Small intestine (tissue), 7 donors: Measurements from ENCODE around the gene RASGEF1B. TPM values are rescaled to one million over a fixed set of nuclear protein-coding genes. Genes with fewer than 3 reads are reported as not detected.
A peak's percentile ranks its signal among the peaks of the same experiment; 100 is the strongest.
"Not testable (repeated sequence)": the region's sequence is repeated elsewhere in the genome, so short reads cannot be mapped to it uniquely, and the experiment has no call there.

ENCODE experiments used
- DNase-seq, 2 donors: peaks; one replicate each; pipeline versions ENCODE4 v3.0.0 to v3.0.0-alpha.2; 2013
- FAIRE-seq: peaks from 2 replicates; lab custom pipeline; 2012; peaks lifted over from hg19 to GRCh38; lab: Jason Lieb, UNC
- H3K27ac ChIP-seq, 3 donors: one replicate each; pipeline ENCODE4 v1.5.1; 2013; ENCODE audit warnings: low read length in 2 of 3, mild to moderate bottlenecking in 2 of 3, control low read depth in 1 of 3, inconsistent platforms in 1 of 3, low read depth in 1 of 3, moderate library complexity in 1 of 3
- H3K27me3 ChIP-seq, 3 donors: one replicate each; pipeline ENCODE4 v1.6.1; 2013; ENCODE audit warnings: low read length in 3 of 3, inconsistent platforms in 1 of 3; ENCODE audit not compliant: control insufficient read depth in 3 of 3, insufficient read depth in 3 of 3
- H3K36me3 ChIP-seq, 3 donors: one replicate each; pipeline ENCODE4 v1.6.1; 2013; ENCODE audit warnings: low read length in 3 of 3, inconsistent platforms in 1 of 3, low read depth in 1 of 3, mild to moderate bottlenecking in 1 of 3, moderate library complexity in 1 of 3; ENCODE audit not compliant: control insufficient read depth in 3 of 3, insufficient read depth in 2 of 3
- H3K4me1 ChIP-seq, 3 donors: one replicate each; pipeline ENCODE4 v1.6.1; 2013; ENCODE audit warnings: low read length in 2 of 3, inconsistent platforms in 1 of 3, low read depth in 1 of 3, mild to moderate bottlenecking in 1 of 3, moderate library complexity in 1 of 3; ENCODE audit not compliant: control insufficient read depth in 3 of 3, insufficient read depth in 2 of 3
- H3K4me3 ChIP-seq, 3 donors: one replicate each; pipeline ENCODE4 v1.5.1; 2013; ENCODE audit warnings: low read length in 3 of 3, control low read depth in 1 of 3, inconsistent platforms in 1 of 3, low read depth in 1 of 3, mild to moderate bottlenecking in 1 of 3, moderate library complexity in 1 of 3
- H3K9me3 ChIP-seq, 2 donors: one replicate each; pipeline ENCODE4 v1.6.1; 2013; ENCODE audit warnings: low read depth in 1 of 2, low read length in 1 of 2; ENCODE audit not compliant: control insufficient read depth in 2 of 2, insufficient read depth in 1 of 2
- WGBS, 3 donors: extraction: QIAGEN DNeasy Blood & Tissue Kit; methylation state at CpG; one replicate each; pipeline ENCODE4 v1.1.7; 2013; 5-methylcytosine and 5-hydroxymethylcytosine counted together
- polyA plus RNA-seq, 4 donors: library from polyadenylated mRNA; stranded (reverse) in 3 of 4; unstranded in 1 of 4; fragments of 200-250 nt in 3 of 4; fragments of 120-200 nt in 1 of 4; gene quantifications; one replicate each; pipeline versions ENCODE4 v1.2.1 to v1.2.3, GENCODE V29; 2013
- donor health status: healthy with polysubstance abuse.
- donor health status: control.
- donor health status: control.
- donor health status: Bipolar disorder and iron deficiency.
- donor health status: healthy.

The RASGEF1B gene
- polyA plus RNA-seq, 4 donors = 7.6 to 41.7 (median 16.3) TPM

- 25 to 57% (median 46%) methylated on average over 1 of the region's 1 CpG for whole genome bisulfite sequencing, 3 donors
- peak; percentile 15 for FAIRE-seq
Measured at GRCh38 chr4:81492606-81493230, 21.0 kb upstream of the RASGEF1B start.

GRCh38 chr4:81491943-81492342, 20.2 kb upstream of the RASGEF1B start:
- FAIRE-seq = peak; percentile 65
- no peaks in the 10 kb centered on the region for H3K27me3 ChIP-seq
- H3K36me3 ChIP-seq = no peaks in the 10 kb centered on the region
- peaks cover 0 to 2% of the 10 kb centered on the region in 2 donors for H3K9me3 ChIP-seq
- no peak overlapping the region for H3K4me3 ChIP-seq
- no peak overlapping the region for H3K27ac ChIP-seq
- H3K4me1 ChIP-seq = peaks cover 0 to 5% (median 2%) of the 10 kb centered on the region in 3 donors
- DNase-seq = peak; percentile 16 to 61
- 52 to 78% (median 58%) methylated on average over 1 of the region's 1 CpG for WGBS, 3 donors

More at GRCh38 chr4:81492606-81493230, 21.0 kb upstream of the RASGEF1B start:
- H3K4me3 ChIP-seq = no peak overlapping the region
- peaks cover 0 to 5% (median 2%) of the 10 kb centered on the region in 3 donors for H3K4me1 ChIP-seq
- peak in 1 of 2 donors; percentile 6 for DNase-seq
- H3K27ac ChIP-seq = no peak overlapping the region
- H3K36me3 ChIP-seq = no peaks in the 10 kb centered on the region
- H3K9me3 ChIP-seq = peaks cover 0 to 2% of the 10 kb centered on the region in 2 donors
- H3K27me3 ChIP-seq = no peaks in the 10 kb centered on the region

- no peak for FAIRE-seq
- Histone ChIP-seq H3K36me3 (no peaks in the 10 kb centered on the region), H3K9me3 (peaks cover 0 to 2% of the 10 kb centered on the region in 2 donors), H3K27me3 (no peaks in the 10 kb centered on the region), H3K4me3 (no peak overlapping the region), H3K4me1 (peaks cover 0 to 5% (median 2%) of the 10 kb centered on the region in 3 donors), H3K27ac (no peak overlapping the region)
- WGBS, 3 donors = 78 to 97% (median 78%) methylated on average over 2 of the region's 2 CpGs
- DNase-seq = peak in 1 of 2 donors; percentile 35
Measured at GRCh38 chr4:81490403-81491160, 18.9 kb upstream of the RASGEF1B start.

- H3K4me3 ChIP-seq = no peak overlapping the region
- H3K4me1 ChIP-seq = no peaks in the 10 kb centered on the region
- H3K9me3 ChIP-seq = peaks cover 0 to 2% of the 10 kb centered on the region in 2 donors
- no peak for FAIRE-seq
- WGBS, 3 donors = 89 to 93% (median 91%) methylated on average over 1 of the region's 1 CpG
- no peaks in the 10 kb centered on the region for H3K36me3 ChIP-seq
- H3K27me3 ChIP-seq = no peaks in the 10 kb centered on the region
- DNase-seq = no peak
- no peak overlapping the region for H3K27ac ChIP-seq
Measured at GRCh38 chr4:81486502-81486901, 14.8 kb upstream of the RASGEF1B start.

GRCh38 chr4:81485310-81485980, 13.7 kb upstream of the RASGEF1B start:
- Histone ChIP-seq H3K4me1 (no peaks in the 10 kb centered on the region), H3K27ac (no peak overlapping the region), H3K9me3 (no peaks in the 10 kb centered on the region), H3K27me3 (no peaks in the 10 kb centered on the region), H3K4me3 (no peak overlapping the region), H3K36me3 (no peaks in the 10 kb centered on the region)
- WGBS, 3 donors = 78 to 81% (median 79%) methylated on average over 5 of the region's 5 CpGs
- DNase-seq (no peak), FAIRE-seq (no peak)

GRCh38 chr4:81482326-81482725, 10.6 kb upstream of the RASGEF1B start:
- DNase-seq (no peak), FAIRE-seq (no peak)
- no peak overlapping the region for H3K27ac ChIP-seq
- H3K27me3 ChIP-seq = no peaks in the 10 kb centered on the region
- no peak overlapping the region for H3K4me3 ChIP-seq
- H3K4me1 ChIP-seq = no peaks in the 10 kb centered on the region
- WGBS, 3 donors = 75 to 92% (median 80%) methylated on average over 3 of the region's 3 CpGs
- no peaks in the 10 kb centered on the region for H3K9me3 ChIP-seq
- no peaks in the 10 kb centered on the region for H3K36me3 ChIP-seq

GRCh38 chr4:81481151-81481550, 9.4 kb upstream of the RASGEF1B start:
- H3K9me3 ChIP-seq = no peaks in the 10 kb centered on the region
- no peak for DNase-seq
- H3K4me1 ChIP-seq = no peaks in the 10 kb centered on the region
- 57 to 71% (median 58%) methylated on average over 3 of the region's 3 CpGs for WGBS, 3 donors
- no peaks in the 10 kb centered on the region for H3K27me3 ChIP-seq
- H3K4me3 ChIP-seq = no peak overlapping the region
- H3K27ac ChIP-seq = no peak overlapping the region
- no peaks in the 10 kb centered on the region for H3K36me3 ChIP-seq
- no peak for FAIRE-seq

GRCh38 chr4:81479573-81479972, 7.9 kb upstream of the RASGEF1B start:
- H3K36me3 ChIP-seq, H3K9me3 ChIP-seq, H3K27ac ChIP-seq, H3K4me3 ChIP-seq, FAIRE-seq, DNase-seq, H3K4me1 ChIP-seq, H3K27me3 ChIP-seq: not testable (repeated sequence)
- 72 to 76% (median 74%) methylated on average over 2 of the region's 2 CpGs for WGBS, 3 donors
